H9 (cell line): Measurements from ENCODE around the gene TMEM135. TPM values are rescaled to one million over a fixed set of nuclear protein-coding genes. Genes with fewer than 3 reads are reported as not detected.

Experiments
- DNase-seq: peaks from one replicate; pipeline ENCODE4 v3.0.0-alpha.2; 2017
- H2AFZ ChIP-seq: one replicate; pipeline ENCODE4 v1.6.1; 2013; ENCODE audit warnings: mild to moderate bottlenecking, low read length, control low read depth, moderate library complexity
- H2AK5ac ChIP-seq: 2 replicates; pipeline ENCODE4 v1.6.1; 2013; ENCODE audit warnings: low read length, control low read depth, mixed read lengths; ENCODE audit not compliant: insufficient read length
- H2BK120ac ChIP-seq: one replicate; pipeline ENCODE4 v1.6.1; 2013; ENCODE audit warnings: low read depth, mild to moderate bottlenecking, low read length, control low read depth, inconsistent platforms; ENCODE audit not compliant: poor library complexity, severe bottlenecking
- H2BK12ac ChIP-seq: 2 replicates; pipeline ENCODE4 v1.6.1; 2013; ENCODE audit warnings: low read length, control low read depth, mixed read lengths, low read depth; ENCODE audit not compliant: insufficient read length
- H2BK15ac ChIP-seq: 2 replicates; pipeline ENCODE4 v1.6.1; 2013; ENCODE audit warnings: low read depth, low read length, control low read depth
- H2BK20ac ChIP-seq: one replicate; pipeline ENCODE4 v1.6.1; 2013; ENCODE audit warnings: low read depth, mild to moderate bottlenecking, low read length, control low read depth, inconsistent platforms; ENCODE audit not compliant: poor library complexity, severe bottlenecking
- H2BK5ac ChIP-seq: 2 replicates; pipeline ENCODE4 v1.6.1; 2013; ENCODE audit warnings: low read length, control low read depth, mixed read lengths; ENCODE audit not compliant: insufficient read length
- H3K14ac ChIP-seq: 2 replicates; pipeline ENCODE4 v1.6.1; 2013; ENCODE audit warnings: low read length, control low read depth; ENCODE audit not compliant: insufficient read depth
- H3K18ac ChIP-seq: 2 replicates; pipeline ENCODE4 v1.6.1; 2013; ENCODE audit warnings: low read depth, mild to moderate bottlenecking, mixed read lengths, low read length, control low read depth; ENCODE audit not compliant: insufficient read length
- H3K23ac ChIP-seq: 2 replicates; pipeline ENCODE4 v1.6.1; 2013; ENCODE audit warnings: low read length, control low read depth, mixed read lengths, low read depth; ENCODE audit not compliant: insufficient read length
- H3K23me2 ChIP-seq: 2 replicates; pipeline ENCODE4 v1.6.1; 2013; ENCODE audit warnings: low read depth, mild to moderate bottlenecking, mixed read lengths, low read length, control low read depth; ENCODE audit not compliant: insufficient read length, poor library complexity, severe bottlenecking
- H3K27ac ChIP-seq: 2 replicates; pipeline ENCODE4 v1.5.1; 2013; ENCODE audit warnings: low read length, control low read depth, mixed read lengths, low read depth; ENCODE audit not compliant: insufficient read length
- H3K27me3 ChIP-seq: 2 replicates; pipeline ENCODE4 v1.6.1; 2013; ENCODE audit warnings: low read length, control low read depth, inconsistent platforms; ENCODE audit not compliant: insufficient read depth
- H3K4ac ChIP-seq: 2 replicates; pipeline ENCODE4 v1.6.1; 2013; ENCODE audit warnings: low read depth, mild to moderate bottlenecking, control low read depth, inconsistent platforms, low read length, moderate library complexity
- H3K4me1 ChIP-seq: 2 replicates; pipeline ENCODE4 v1.6.1; 2013; ENCODE audit warnings: low read length, control low read depth, inconsistent platforms; ENCODE audit not compliant: insufficient read depth
- H3K4me2 ChIP-seq: 2 replicates; pipeline ENCODE4 v1.6.1; 2013; ENCODE audit warnings: low read length, control low read depth, mixed read lengths; ENCODE audit not compliant: insufficient read length, insufficient read depth
- H3K56ac ChIP-seq: 2 replicates; pipeline ENCODE4 v1.6.1; 2013; ENCODE audit warnings: low read depth, mild to moderate bottlenecking, mixed read lengths, low read length, control low read depth; ENCODE audit not compliant: insufficient read length
- H3K79me1 ChIP-seq: 2 replicates; pipeline ENCODE4 v1.6.1; 2013; ENCODE audit warnings: low read depth, mild to moderate bottlenecking, moderate library complexity, low read length, control low read depth, inconsistent platforms; ENCODE audit not compliant: insufficient read depth, poor library complexity, severe bottlenecking
- H3K79me2 ChIP-seq: 2 replicates; pipeline ENCODE4 v1.6.1; 2013; ENCODE audit warnings: low read length, control low read depth, inconsistent platforms; ENCODE audit not compliant: insufficient read depth
- H3K9ac ChIP-seq: 2 replicates; pipeline ENCODE4 v1.6.1; 2013; ENCODE audit warnings: low read length, control low read depth, mixed read lengths; ENCODE audit not compliant: insufficient read length; ENCODE audit errors: extremely low read depth
- H3K9me3 ChIP-seq: one replicate; pipeline ENCODE4 v1.6.1; 2013; ENCODE audit warnings: low read depth, low read length, inconsistent platforms; ENCODE audit not compliant: control insufficient read depth
- H3T11ph ChIP-seq: one replicate; pipeline ENCODE4 v1.6.1; 2013; ENCODE audit warnings: mild to moderate bottlenecking, low read length, control low read depth, inconsistent platforms
- H4K20me1 ChIP-seq: one replicate; pipeline ENCODE4 v1.6.1; 2013; ENCODE audit not compliant: control insufficient read depth, insufficient read length, insufficient read depth
- H4K5ac ChIP-seq: 2 replicates; pipeline ENCODE4 v1.6.1; 2013; ENCODE audit warnings: low read depth, mild to moderate bottlenecking, mixed read lengths, low read length, control low read depth; ENCODE audit not compliant: insufficient read length
- H4K8ac ChIP-seq: replicated peaks from 2 replicates; pipeline ENCODE4 v1.6.1; 2013; ENCODE audit warnings: low read length, control low read depth, mixed read lengths, low read depth; ENCODE audit not compliant: insufficient read length
- H4K91ac ChIP-seq: 2 replicates; pipeline ENCODE4 v1.6.1; 2013; ENCODE audit warnings: low read depth, mild to moderate bottlenecking, moderate library complexity, mixed read lengths, low read length, control low read depth; ENCODE audit not compliant: insufficient read length
- H3K27ac Mint-ChIP-seq, 3 experiments: 2 replicates in 2 of 3; 3 replicates in 1 of 3; pipeline ENCODE4 v1.8.0; 2020 to 2021; ENCODE audit warnings: mixed read lengths in 3 of 3, mild to moderate bottlenecking in 1 of 3, moderate library complexity in 1 of 3
- H3K27me3 Mint-ChIP-seq: 2 replicates; pipeline ENCODE4 v1.8.0; 2021; ENCODE audit warnings: low read depth, mild to moderate bottlenecking, moderate library complexity, mixed read lengths
- H3K36me3 Mint-ChIP-seq, 3 experiments: 2 replicates in 2 of 3; 3 replicates in 1 of 3; pipeline ENCODE4 v1.8.0; 2020 to 2021; ENCODE audit warnings: low read depth in 3 of 3, mixed read lengths in 3 of 3; ENCODE audit not compliant: insufficient read depth in 1 of 3
- H3K4me1 Mint-ChIP-seq, 2 experiments: 2 replicates each; pipeline ENCODE4 v1.8.0; 2020; ENCODE audit warnings: mixed read lengths in 2 of 2
- H3K4me3 Mint-ChIP-seq, 2 experiments: 2 replicates in 1 of 2; 3 replicates in 1 of 2; pipeline ENCODE4 v1.8.0; 2020 to 2021; ENCODE audit warnings: mild to moderate bottlenecking in 2 of 2, mixed read lengths in 2 of 2, moderate library complexity in 1 of 2
- H3K9me3 Mint-ChIP-seq, 2 experiments: 2 replicates in 1 of 2; 3 replicates in 1 of 2; pipeline ENCODE4 v1.8.0; 2020; ENCODE audit warnings: mild to moderate bottlenecking in 2 of 2, mixed read lengths in 2 of 2, moderate library complexity in 1 of 2
- CTCF ChIP-seq: fragments of 200-600 bp; sonication (generic); conservative IDR thresholded peaks from 3 replicates; pipeline ENCODE4 v1.8.0; 2021; ENCODE audit warnings: antibody characterized with exemption, mild to moderate bottlenecking
- WGBS: extraction: QIAGEN DNeasy Blood & Tissue Kit; methylation state at CpG from one replicate; pipeline ENCODE4 v1.1.7; 2013; ENCODE audit warnings: missing lambda C conversion rate, low lambda C conversion rate, mixed read lengths; ENCODE audit not compliant: insufficient read length; ENCODE audit errors: extremely low coverage; 5-methylcytosine and 5-hydroxymethylcytosine counted together
- total RNA-seq: library from RNA; stranded (reverse); gene quantifications from 2 replicates; pipeline ENCODE4 v1.2.1, GENCODE V29; 2021

Gene TMEM135
- total RNA-seq, 1 experiment from 2014 or later = 25.2 TPM

GRCh38 chr11:87143641-87144040 is 105.9 kb downstream of the TMEM135 start:
- H2BK15ac ChIP-seq = no peak overlapping the region
- Mint-ChIP-seq H3K4me3 (no peak overlapping the region), H3K9me3 (peaks cover 8 to 9% of the 10 kb centered on the region in 2 experiments; a peak in 4 of 5 replicates), H3K36me3 (peaks cover 7 to 13% (median 10%) of the 10 kb centered on the region in 3 experiments; a peak in 6 of 7 replicates), H3K4me1 (peaks cover 11 to 13% of the 10 kb centered on the region in 2 experiments), H3K27me3 (no peaks in the 10 kb centered on the region), H3K27ac (no peak overlapping the region)
- TF ChIP-seq CTCF = no peak
- H3K4ac ChIP-seq = no peak overlapping the region
- peaks cover 5% of the 10 kb centered on the region for H3K79me1 ChIP-seq
- no peak for DNase-seq
- H3K9me3 ChIP-seq = no peaks in the 10 kb centered on the region
- H2AFZ ChIP-seq = no peak overlapping the region
- no peak overlapping the region for H3K27ac ChIP-seq
- no CpG with 5 or more reads among the region's 4 CpGs for WGBS
- no peaks in the 10 kb centered on the region for H3K79me2 ChIP-seq
- H2BK120ac ChIP-seq = no peak overlapping the region
- H2BK20ac ChIP-seq = no peak overlapping the region
- no peak overlapping the region for H3K18ac ChIP-seq
- H3K23ac ChIP-seq = no peak overlapping the region
- H2BK12ac ChIP-seq = no peak overlapping the region
- H4K91ac ChIP-seq = no peak overlapping the region
- H4K20me1 ChIP-seq = no peaks in the 10 kb centered on the region
- no peak overlapping the region for H3T11ph ChIP-seq
- H3K14ac ChIP-seq = no peak overlapping the region
- H3K23me2 ChIP-seq = no peaks in the 10 kb centered on the region
- H4K5ac ChIP-seq = no peak overlapping the region
- no peak overlapping the region for H3K9ac ChIP-seq
- H2BK5ac ChIP-seq = no peak overlapping the region
- no peak overlapping the region for H3K4me2 ChIP-seq
- H2AK5ac ChIP-seq = no peak overlapping the region
- H3K27me3 ChIP-seq = no peaks in the 10 kb centered on the region
- no peak overlapping the region for H3K56ac ChIP-seq
- no peaks in the 10 kb centered on the region; the same call in 1 of the 2 replicates for H3K4me1 ChIP-seq
- no peak overlapping the region for H4K8ac ChIP-seq
